ENCODE measurements around the gene MAPT.

GRCh38 chr17:45958994-45959665 is 64.8 kb downstream of the MAPT start:
- TF ChIP-seq, protein P1, sequence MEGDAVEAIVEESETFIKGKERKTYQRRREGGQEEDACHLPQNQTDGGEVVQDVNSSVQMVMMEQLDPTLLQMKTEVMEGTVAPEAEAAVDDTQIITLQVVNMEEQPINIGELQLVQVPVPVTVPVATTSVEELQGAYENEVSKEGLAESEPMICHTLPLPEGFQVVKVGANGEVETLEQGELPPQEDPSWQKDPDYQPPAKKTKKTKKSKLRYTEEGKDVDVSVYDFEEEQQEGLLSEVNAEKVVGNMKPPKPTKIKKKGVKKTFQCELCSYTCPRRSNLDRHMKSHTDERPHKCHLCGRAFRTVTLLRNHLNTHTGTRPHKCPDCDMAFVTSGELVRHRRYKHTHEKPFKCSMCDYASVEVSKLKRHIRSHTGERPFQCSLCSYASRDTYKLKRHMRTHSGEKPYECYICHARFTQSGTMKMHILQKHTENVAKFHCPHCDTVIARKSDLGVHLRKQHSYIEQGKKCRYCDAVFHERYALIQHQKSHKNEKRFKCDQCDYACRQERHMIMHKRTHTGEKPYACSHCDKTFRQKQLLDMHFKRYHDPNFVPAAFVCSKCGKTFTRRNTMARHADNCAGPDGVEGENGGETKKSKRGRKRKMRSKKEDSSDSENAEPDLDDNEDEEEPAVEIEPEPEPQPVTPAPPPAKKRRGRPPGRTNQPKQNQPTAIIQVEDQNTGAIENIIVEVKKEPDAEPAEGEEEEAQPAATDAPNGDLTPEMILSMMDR (IDR thresholded peaks at IDR 0.05; ENCODE audit: low read depth, low read length, poor library complexity, severe bottlenecking) = no peak
- no peak for TF ChIP-seq EZH2phosphoT487 (IDR thresholded peaks at IDR 0.05; ENCODE audit: borderline replicate concordance, low read length)
